HG02678 (cell line): ENCODE measurements around the gene AGAP1.
"Not testable (repeated sequence)": the region's sequence is repeated elsewhere in the genome, so short reads cannot be mapped to it uniquely, and the experiment has no call there.

Experiments
- ATAC-seq: cut with Tn5 transposase; IDR thresholded peaks from one replicate; pipeline ENCODE4 v1.9.1; 2021; ENCODE audit warnings: mild to moderate bottlenecking, moderate library complexity; ENCODE audit not compliant: unreplicated experiment

Gene AGAP1

DNA sequence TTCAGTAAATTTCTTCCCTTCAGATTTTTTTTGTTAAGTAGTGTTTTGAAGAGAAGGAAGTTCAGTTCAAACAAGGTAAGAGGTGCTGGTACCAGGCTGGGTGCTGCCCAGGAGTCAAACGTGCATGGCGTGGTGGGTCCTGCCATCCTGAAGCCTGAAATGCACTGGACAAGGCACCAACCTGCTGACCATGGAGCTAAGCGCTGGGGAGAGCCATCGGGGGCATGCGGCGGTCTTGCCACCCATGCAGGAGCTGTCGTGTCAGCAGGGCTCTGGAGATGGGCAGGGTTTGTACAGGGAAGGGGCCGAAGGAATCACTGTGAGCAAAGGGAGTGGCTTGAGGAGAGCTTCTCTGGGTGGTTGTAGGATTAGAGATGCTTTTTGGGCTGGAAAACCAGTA, 547.8 kb downstream of the AGAP1 start:
- no peak for ATAC-seq

GRCh38 chr2:236042087-236042486, 548.2 kb downstream of the AGAP1 start:
- ATAC-seq: no peak

DNA sequence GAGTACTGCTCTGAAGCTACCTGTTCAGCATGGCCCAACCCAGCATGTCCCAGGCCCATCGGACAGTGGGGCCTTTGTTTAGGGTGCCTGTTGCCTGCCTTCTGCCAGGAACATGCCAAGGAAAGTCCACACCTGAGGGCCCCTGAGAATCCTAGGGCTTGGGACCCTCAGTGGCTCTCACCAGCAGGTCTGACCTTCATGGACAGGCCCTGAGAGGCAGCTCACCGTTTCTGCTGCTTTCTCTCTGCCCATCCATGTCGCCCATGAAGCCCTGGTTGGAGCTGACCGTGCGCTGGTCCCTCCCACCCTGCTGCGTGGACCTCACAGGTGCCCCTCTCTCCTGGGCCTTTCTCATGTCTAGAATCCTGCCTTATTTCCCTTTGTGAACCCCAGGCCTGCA, 550.3 kb downstream of the AGAP1 start:
- no peak for ATAC-seq

- ATAC-seq: no peak
Measured at GRCh38 chr2:236045251-236046235, 551.7 kb downstream of the AGAP1 start.

DNA sequence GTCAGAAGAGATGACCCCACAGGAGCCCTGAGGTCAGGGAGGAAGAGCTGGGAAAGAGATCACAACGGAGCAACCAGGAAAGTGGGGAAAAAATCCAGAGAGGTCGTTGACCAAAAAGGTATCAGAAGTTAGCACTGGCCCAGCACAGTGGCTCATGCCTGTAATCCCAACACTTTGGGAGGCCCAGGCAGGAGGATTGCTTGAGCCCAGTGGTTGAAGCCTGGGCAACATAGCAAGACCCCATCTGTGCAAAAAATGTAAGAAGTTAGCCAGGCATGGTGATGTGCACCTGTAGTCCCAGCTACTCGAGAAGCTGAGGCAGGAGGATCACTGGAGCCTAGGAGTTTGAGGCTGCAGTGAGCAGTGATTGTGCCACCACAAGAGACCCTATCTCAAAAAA, 552.9 kb downstream of the AGAP1 start:
- no peak for ATAC-seq

DNA sequence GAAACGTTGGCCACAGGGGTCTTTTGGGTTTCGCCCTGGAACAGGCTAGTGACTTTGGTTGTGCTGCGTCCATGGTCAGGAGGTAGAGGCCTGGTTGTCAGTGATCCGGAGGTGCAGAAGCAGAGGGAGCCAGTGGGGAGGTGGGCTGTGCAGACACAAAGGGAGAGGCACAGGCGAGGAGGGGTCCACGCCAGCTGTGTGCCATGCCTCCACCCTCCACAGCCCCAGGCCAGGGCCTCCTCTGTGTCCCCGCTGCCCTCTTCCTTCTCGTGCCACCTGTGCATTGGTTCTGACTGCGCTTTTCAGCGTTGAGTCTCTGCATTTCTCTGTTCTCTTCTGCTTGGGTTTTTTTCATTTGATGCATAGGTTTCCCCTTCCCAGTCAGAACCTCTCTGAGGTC, 553.3 kb downstream of the AGAP1 start:
- no peak for ATAC-seq

GRCh38 chr2:236047886-236048540, 554.2 kb downstream of the AGAP1 start:
- ATAC-seq: no peak

DNA sequence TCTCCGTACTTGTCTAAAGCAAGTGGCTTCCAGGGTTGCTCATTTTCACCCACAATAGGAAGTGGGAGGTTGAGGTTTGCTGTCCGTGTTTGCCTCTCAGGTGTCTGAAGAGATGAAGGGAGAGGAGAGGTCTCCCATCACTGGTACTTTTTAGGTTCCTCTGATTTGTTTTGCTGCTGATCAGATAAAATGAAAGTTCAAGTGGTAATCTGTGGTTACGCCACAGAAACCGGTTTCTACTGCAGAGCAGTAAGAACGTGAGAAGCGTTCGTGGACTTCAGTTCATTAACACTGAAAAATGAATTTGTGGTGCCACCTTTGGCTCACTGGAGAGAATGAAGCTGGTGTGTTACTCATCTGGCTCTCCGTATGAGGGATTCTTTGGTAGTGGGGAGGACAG, 556.1 kb downstream of the AGAP1 start:
- no peak for ATAC-seq

DNA sequence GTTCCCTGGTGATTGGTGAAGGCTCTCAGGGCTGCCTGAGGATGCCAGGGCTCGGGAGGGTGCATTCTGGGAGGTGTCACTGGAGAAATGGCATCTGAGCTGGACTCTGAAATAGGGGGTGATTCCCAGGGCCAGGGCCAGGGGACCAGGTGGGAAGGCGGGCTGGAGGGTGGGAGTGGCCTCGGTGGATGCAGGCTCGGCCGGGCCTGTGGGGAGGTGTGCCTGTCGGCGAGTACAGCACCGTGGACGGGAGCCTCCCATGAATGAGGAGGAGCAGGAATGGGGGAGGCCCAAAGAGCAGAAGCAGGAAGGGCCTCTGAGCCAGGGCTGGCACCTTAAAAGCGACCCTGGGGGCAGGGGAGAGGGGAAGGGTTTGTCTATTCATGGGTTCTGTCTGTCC, 557.5 kb downstream of the AGAP1 start:
- ATAC-seq: no peak

DNA sequence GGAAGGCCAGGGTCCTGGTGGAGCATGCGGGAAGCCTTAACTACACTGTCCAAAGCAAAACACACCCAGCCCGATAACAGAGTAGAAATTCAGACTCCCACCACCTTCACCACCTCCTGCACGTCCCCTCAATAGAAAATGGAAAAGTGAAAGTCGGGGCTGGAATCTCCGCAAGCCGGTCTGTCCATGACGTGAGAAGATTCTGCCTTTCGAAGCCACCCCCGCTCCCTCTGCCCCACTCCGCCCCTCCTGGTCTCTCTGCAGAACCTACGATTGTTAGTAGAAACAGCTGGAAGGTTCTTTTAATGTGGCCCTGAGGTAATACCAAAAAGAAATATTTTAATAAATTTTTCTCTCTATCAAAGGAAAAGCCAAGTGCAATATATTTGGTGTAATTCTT, 558.0 kb downstream of the AGAP1 start:
- ATAC-seq: no peak

GRCh38 chr2:236052206-236052605, 558.4 kb downstream of the AGAP1 start:
- no peak for ATAC-seq

DNA sequence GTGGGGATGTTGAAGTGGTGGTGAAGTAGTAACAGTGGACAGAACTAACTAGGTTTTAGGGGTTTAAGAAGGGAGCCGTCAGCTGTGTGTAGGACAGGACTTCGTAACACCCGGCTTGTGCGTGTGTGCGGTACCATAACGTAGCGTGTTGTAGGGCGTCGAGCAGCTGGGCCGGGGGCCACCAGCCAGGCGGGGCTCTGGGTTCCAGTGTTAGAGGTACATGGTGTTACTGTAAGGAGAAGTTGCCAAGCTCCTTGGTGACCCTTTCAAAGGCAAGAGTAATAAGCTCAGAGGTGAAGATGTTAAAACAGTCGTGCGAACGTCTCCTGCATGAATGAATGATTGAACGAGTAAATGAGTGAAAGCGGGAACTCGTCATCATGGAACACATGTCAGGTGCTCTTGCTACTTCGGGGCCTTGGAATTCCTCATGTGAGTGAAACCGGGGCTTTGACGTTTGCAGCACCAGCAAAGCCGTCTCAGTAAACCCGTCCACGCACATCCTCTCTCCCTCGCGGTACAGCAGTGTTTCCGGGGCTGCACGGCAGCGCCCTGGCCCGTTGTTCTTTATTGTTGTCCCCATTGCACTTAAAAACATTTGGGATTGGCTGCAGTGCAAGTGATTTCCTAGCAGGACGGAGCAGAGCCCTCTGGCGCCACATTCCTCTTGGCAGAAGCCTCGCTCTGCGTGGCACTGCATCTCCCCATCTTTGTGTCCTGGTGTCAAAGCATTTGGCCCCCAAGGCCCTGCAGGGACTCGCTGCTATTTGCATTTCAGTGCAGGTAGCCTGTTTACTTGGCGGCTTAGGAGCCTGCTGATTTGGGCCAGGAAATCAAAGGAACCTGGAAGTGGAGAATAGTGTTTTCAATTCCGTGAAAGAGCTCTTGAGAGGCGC, 559.3 kb downstream of the AGAP1 start:
- ATAC-seq: no peak

GRCh38 chr2:236054125-236054524, 560.3 kb downstream of the AGAP1 start:
- ATAC-seq: no peak

GRCh38 chr2:236054621-236055305, 560.9 kb downstream of the AGAP1 start:
- no peak for ATAC-seq

DNA sequence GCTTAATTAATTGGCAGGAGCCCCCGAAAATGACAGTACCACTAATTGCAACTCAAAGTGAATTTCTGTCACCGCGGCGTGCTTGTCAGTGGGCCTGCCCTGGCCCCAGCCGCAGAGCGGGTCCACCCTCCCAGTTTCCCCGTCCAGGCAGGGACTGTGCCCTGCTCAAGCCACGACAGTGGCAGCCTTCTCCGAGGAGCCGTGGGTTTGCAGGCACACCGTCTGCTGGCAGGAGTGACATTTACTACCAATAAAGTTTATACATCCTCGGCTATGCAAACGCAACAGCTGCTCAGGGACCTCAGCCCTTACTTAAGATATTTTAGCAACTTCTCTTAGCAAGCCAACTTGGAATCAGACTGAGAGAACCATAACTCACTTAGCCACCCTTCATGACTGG, 561.6 kb downstream of the AGAP1 start:
- no peak for ATAC-seq

- no peak for ATAC-seq
Measured at GRCh38 chr2:236056141-236056540, 562.3 kb downstream of the AGAP1 start.

- no peak for ATAC-seq
Measured at GRCh38 chr2:236057375-236057774, 563.5 kb downstream of the AGAP1 start.

DNA sequence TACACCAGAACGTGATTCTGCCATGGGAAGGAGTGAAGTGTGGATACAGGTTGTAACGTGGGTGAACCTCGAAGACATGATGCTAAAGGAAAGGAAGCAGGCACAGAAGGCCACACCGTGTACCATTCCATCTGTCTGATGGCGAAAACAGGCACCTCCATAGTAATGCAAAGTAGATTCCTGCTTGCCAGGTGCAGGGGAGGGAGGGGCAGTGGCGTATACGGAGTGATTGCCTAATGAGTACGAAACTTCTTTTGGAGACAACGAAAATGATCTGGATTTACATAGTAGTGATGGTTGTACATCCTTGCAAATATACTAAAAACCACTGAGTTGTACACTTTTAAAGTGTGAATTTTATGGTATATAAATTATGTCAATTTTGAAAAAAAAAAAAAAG, 567.7 kb downstream of the AGAP1 start:
- no peak for ATAC-seq

- ATAC-seq: no peak
Measured at GRCh38 chr2:236061899-236062298, 568.1 kb downstream of the AGAP1 start.

- ATAC-seq: not testable (repeated sequence)
Measured at GRCh38 chr2:236062806-236063205, 569.0 kb downstream of the AGAP1 start.

DNA sequence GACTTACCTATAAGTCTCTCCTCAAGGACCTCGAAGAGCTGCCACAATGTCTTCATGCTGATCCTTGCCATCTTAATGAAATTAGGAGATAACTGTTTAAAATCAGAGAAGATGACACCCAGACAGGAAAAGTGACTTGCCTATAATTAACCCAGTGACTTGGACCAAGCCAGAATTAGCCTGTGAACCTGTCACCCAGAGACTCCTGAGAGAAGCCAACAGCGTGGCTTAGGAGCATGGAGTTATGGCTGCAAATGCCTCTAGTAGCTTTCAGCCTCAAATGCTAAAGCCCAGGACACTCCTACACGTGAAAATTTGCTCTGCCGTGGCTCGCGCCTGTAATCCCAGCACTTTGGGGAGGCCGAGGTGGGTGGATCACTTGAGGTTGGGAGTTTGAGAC, 570.2 kb downstream of the AGAP1 start:
- no peak for ATAC-seq
